Mesothelial cell of epicardium (in vitro differentiated cells): ENCODE measurements around the gene NUMB. TPM values are rescaled to one million over a fixed set of nuclear protein-coding genes. Genes with fewer than 3 reads are reported as not detected.

Experiments
- DNase-seq, 2 experiments: peaks; one replicate each; pipeline ENCODE4 v3.0.0; 2021; ENCODE audit warnings: low spot score in 2 of 2; ENCODE audit not compliant: unreplicated experiment in 2 of 2
- H3K27ac Mint-ChIP-seq: 2 replicates; pipeline ENCODE4 v1.8.0; 2021; ENCODE audit warnings: mixed read lengths
- H3K27me3 Mint-ChIP-seq: 2 replicates; pipeline ENCODE4 v1.8.0; 2021; ENCODE audit warnings: low read depth, mixed read lengths
- H3K36me3 Mint-ChIP-seq: 2 replicates; pipeline ENCODE4 v1.8.0; 2021; ENCODE audit warnings: mixed read lengths
- H3K4me1 Mint-ChIP-seq: 2 replicates; pipeline ENCODE4 v1.8.0; 2021; ENCODE audit warnings: mixed read lengths
- H3K4me3 Mint-ChIP-seq: 2 replicates; pipeline ENCODE4 v1.8.0; 2021; ENCODE audit warnings: mild to moderate bottlenecking, moderate library complexity, mixed read lengths
- H3K9me3 Mint-ChIP-seq: 2 replicates; pipeline ENCODE4 v1.8.0; 2021; ENCODE audit warnings: mixed read lengths
- CTCF ChIP-seq: fragments of 200-600 bp; sonication (generic); IDR thresholded peaks from one replicate; pipeline ENCODE4 v1.5.0; 2021; ENCODE audit warnings: antibody characterized with exemption; ENCODE audit not compliant: unreplicated experiment
- total RNA-seq: library from RNA; stranded (reverse); gene quantifications from 3 replicates; pipeline ENCODE4 v1.2.1, GENCODE V29; 2021

The NUMB gene
- total RNA-seq, 1 donor from 2014 or later = 88.0 TPM

GRCh38 chr14:73245480-73246325 lies 212.6 kb downstream of the NUMB start:
- Mint-ChIP-seq H3K9me3 (no peaks in the 10 kb centered on the region), H3K27ac (no peak overlapping the region), H3K4me1 (peaks cover 2% of the 10 kb centered on the region), H3K36me3 (no peaks in the 10 kb centered on the region), H3K4me3 (no peak overlapping the region), H3K27me3 (peaks cover 34% of the 10 kb centered on the region)
- no peak for DNase-seq
- TF ChIP-seq CTCF = no peak

GRCh38 chr14:73244541-73245290 lies 213.6 kb downstream of the NUMB start:
- Mint-ChIP-seq H3K4me3 (no peak overlapping the region), H3K4me1 (peaks cover 2% of the 10 kb centered on the region), H3K27me3 (peaks cover 43% of the 10 kb centered on the region), H3K9me3 (no peaks in the 10 kb centered on the region), H3K36me3 (no peaks in the 10 kb centered on the region), H3K27ac (no peak overlapping the region)
- DNase-seq = no peak
- no peak for TF ChIP-seq CTCF

- Mint-ChIP-seq H3K9me3 (no peaks in the 10 kb centered on the region), H3K27ac (no peak overlapping the region), H3K27me3 (peaks cover 50% of the 10 kb centered on the region), H3K4me3 (no peak overlapping the region), H3K36me3 (no peaks in the 10 kb centered on the region), H3K4me1 (peaks cover 10% of the 10 kb centered on the region)
- no peak for DNase-seq
- TF ChIP-seq CTCF = no peak
Measured at GRCh38 chr14:73243748-73244147, 214.6 kb downstream of the NUMB start.

- peaks cover 54% of the 10 kb centered on the region for H3K27me3 Mint-ChIP-seq
- TF ChIP-seq CTCF = no peak
- no peak overlapping the region for H3K27ac Mint-ChIP-seq
Measured at GRCh38 chr14:73243341-73243740, 215.0 kb downstream of the NUMB start.

GRCh38 chr14:73242357-73242901 lies 215.9 kb downstream of the NUMB start:
- H3K27ac Mint-ChIP-seq = no peak overlapping the region
- H3K4me3 Mint-ChIP-seq = no peak overlapping the region
- no peaks in the 10 kb centered on the region for H3K36me3 Mint-ChIP-seq
- peaks cover 16% of the 10 kb centered on the region for H3K4me1 Mint-ChIP-seq
- no peak for TF ChIP-seq CTCF
- no peak for DNase-seq
- no peaks in the 10 kb centered on the region for H3K9me3 Mint-ChIP-seq
- peaks cover 57% of the 10 kb centered on the region for H3K27me3 Mint-ChIP-seq

More at GRCh38 chr14:73243341-73243740, 215.0 kb downstream of the NUMB start:
- no peak for DNase-seq
- H3K4me1 Mint-ChIP-seq = peaks cover 14% of the 10 kb centered on the region
- H3K36me3 Mint-ChIP-seq = no peaks in the 10 kb centered on the region
- H3K4me3 Mint-ChIP-seq = no peak overlapping the region
- H3K9me3 Mint-ChIP-seq = no peaks in the 10 kb centered on the region
